ENCODE data around the gene HTRA1. TPM values are rescaled to one million over a fixed set of nuclear protein-coding genes. Genes with fewer than 3 reads are reported as not detected.

HTRA1 gene
- total RNA-seq, 2 experiments from 2014 or later, result not detected

- no peaks in the 10 kb centered on the region for H3K9me3 Mint-ChIP-seq (ENCODE audit: low read depth)
- POLR2A ChIA-PET, result no interaction called here
- no peak for DNase-seq
Measured at GRCh38 chr10:122427280-122427679, 34.1 kb upstream of the HTRA1 start.

GRCh38 chr10:122435212-122435827, 26.0 kb upstream of the HTRA1 start:
- peak; percentile 39 for ATAC-seq
- ChIA-PET POLR2A (no interaction called here), CTCF (interaction anchor here (0.6 to 4.3 kb wide), 45 partner anchors 9 to 286 kb away, joined by 3 to 87 read pairs (median 4); partner anchors contain the start of genes BTBD16, HTRA1 and PLEKHA1)
- DNase-seq, result no peak
- H3K27me3 Mint-ChIP-seq, result no peaks in the 10 kb centered on the region
- H3K4me1 Mint-ChIP-seq, result no peaks in the 10 kb centered on the region
- peaks cover 3% of the 10 kb centered on the region for H3K36me3 Mint-ChIP-seq (ENCODE audit: low read depth)
- intact Hi-C loops (cut with DNase I, micrococcal nuclease), result loop anchor here (1.0 to 10.0 kb wide), 7 partner anchors 61 to 291 kb away; partner anchors contain the start of gene PLEKHA1 (in 1 of the 2)
- H3K4me3 Mint-ChIP-seq, result no peak overlapping the region
- H3K27ac Mint-ChIP-seq, result no peak overlapping the region
- peaks cover 2% of the 10 kb centered on the region for H3K9me3 Mint-ChIP-seq (ENCODE audit: low read depth)

More at GRCh38 chr10:122427280-122427679, 34.1 kb upstream of the HTRA1 start:
- CTCF ChIA-PET, result no interaction called here
- intact Hi-C loops (cut with DNase I, micrococcal nuclease), result no loop called here
- no peak overlapping the region for H3K4me3 Mint-ChIP-seq
- H3K27me3 Mint-ChIP-seq, result no peaks in the 10 kb centered on the region
- no peak overlapping the region for H3K27ac Mint-ChIP-seq
- peaks cover 16% of the 10 kb centered on the region for H3K4me1 Mint-ChIP-seq
- peaks cover 22% of the 10 kb centered on the region for H3K36me3 Mint-ChIP-seq (ENCODE audit: low read depth)
- no peak for ATAC-seq

- Mint-ChIP-seq H3K4me3 (no peak overlapping the region), H3K36me3 (ENCODE audit: low read depth) (no peaks in the 10 kb centered on the region), H3K27me3 (peaks cover 2% of the 10 kb centered on the region), H3K9me3 (ENCODE audit: low read depth) (peaks cover 4% of the 10 kb centered on the region), H3K4me1 (no peaks in the 10 kb centered on the region), H3K27ac (no peak overlapping the region)
- ChIA-PET POLR2A (no interaction called here), CTCF (interaction anchor here (0.9 to 2.6 kb wide), 3 partner anchors 99 to 143 kb away, joined by 3 to 7 read pairs (median 5); no protein-coding TSS in a partner anchor)
- DNase-seq, result no peak
- no peak for ATAC-seq
- intact Hi-C loops (cut with DNase I, micrococcal nuclease), result no loop called here
Measured at GRCh38 chr10:122441961-122442360, 19.4 kb upstream of the HTRA1 start.

- ChIA-PET CTCF (no interaction called here), POLR2A (no interaction called here)
- Mint-ChIP-seq H3K9me3 (ENCODE audit: low read depth) (peaks cover 1% of the 10 kb centered on the region), H3K27me3 (peaks cover 6% of the 10 kb centered on the region), H3K27ac (no peak overlapping the region), H3K4me1 (no peaks in the 10 kb centered on the region), H3K4me3 (no peak overlapping the region), H3K36me3 (ENCODE audit: low read depth) (no peaks in the 10 kb centered on the region)
- DNase-seq (no peak), ATAC-seq (no peak)
- intact Hi-C loops (cut with DNase I, micrococcal nuclease), result no loop called here
Measured at GRCh38 chr10:122445469-122445868, 15.9 kb upstream of the HTRA1 start.

GRCh38 chr10:122445904-122446303, 15.4 kb upstream of the HTRA1 start:
- H3K36me3 Mint-ChIP-seq (ENCODE audit: low read depth), result no peaks in the 10 kb centered on the region
- H3K4me1 Mint-ChIP-seq, result no peaks in the 10 kb centered on the region
- H3K9me3 Mint-ChIP-seq (ENCODE audit: low read depth), result no peaks in the 10 kb centered on the region
- ChIA-PET CTCF (no interaction called here), POLR2A (no interaction called here)
- intact Hi-C loops (cut with DNase I, micrococcal nuclease), result no loop called here
- no peak for DNase-seq
- peaks cover 6% of the 10 kb centered on the region for H3K27me3 Mint-ChIP-seq
- no peak overlapping the region for H3K27ac Mint-ChIP-seq
- ATAC-seq, result no peak
- H3K4me3 Mint-ChIP-seq, result no peak overlapping the region

GRCh38 chr10:122446668-122447423, 14.5 kb upstream of the HTRA1 start:
- H3K27me3 Mint-ChIP-seq, result peaks cover 6% of the 10 kb centered on the region
- CTCF ChIA-PET, result interaction anchor here (1.0 kb wide), 1 partner anchor 12 kb away, joined by 4 read pairs; no protein-coding TSS in a partner anchor
- H3K4me3 Mint-ChIP-seq, result no peak overlapping the region
- ATAC-seq (no peak), DNase-seq (no peak)
- no peaks in the 10 kb centered on the region for H3K4me1 Mint-ChIP-seq
- H3K36me3 Mint-ChIP-seq (ENCODE audit: low read depth), result no peaks in the 10 kb centered on the region
- POLR2A ChIA-PET, result no interaction called here
- no peaks in the 10 kb centered on the region for H3K9me3 Mint-ChIP-seq (ENCODE audit: low read depth)
- H3K27ac Mint-ChIP-seq, result no peak overlapping the region
- intact Hi-C loops (cut with DNase I, micrococcal nuclease), result no loop called here

- H3K4me3 Mint-ChIP-seq, result no peak overlapping the region
- no peaks in the 10 kb centered on the region for H3K36me3 Mint-ChIP-seq (ENCODE audit: low read depth)
- DNase-seq (no peak), ATAC-seq (no peak)
- H3K27ac Mint-ChIP-seq, result no peak overlapping the region
- H3K4me1 Mint-ChIP-seq, result no peaks in the 10 kb centered on the region
- CTCF ChIA-PET, result no interaction called here
- intact Hi-C loops (cut with DNase I, micrococcal nuclease), result no loop called here
- H3K27me3 Mint-ChIP-seq, result peaks cover 9% of the 10 kb centered on the region
- no peaks in the 10 kb centered on the region for H3K9me3 Mint-ChIP-seq (ENCODE audit: low read depth)
- POLR2A ChIA-PET, result no interaction called here
Measured at GRCh38 chr10:122448600-122448999, 12.8 kb upstream of the HTRA1 start.

GRCh38 chr10:122449153-122449552, 12.2 kb upstream of the HTRA1 start:
- H3K27ac Mint-ChIP-seq, result no peak overlapping the region
- H3K9me3 Mint-ChIP-seq (ENCODE audit: low read depth), result no peaks in the 10 kb centered on the region
- DNase-seq (no peak), ATAC-seq (no peak)
- peaks cover 11% of the 10 kb centered on the region for H3K27me3 Mint-ChIP-seq
- H3K36me3 Mint-ChIP-seq (ENCODE audit: low read depth), result no peaks in the 10 kb centered on the region
- no peak overlapping the region for H3K4me3 Mint-ChIP-seq
- POLR2A ChIA-PET, result no interaction called here
- intact Hi-C loops (cut with DNase I, micrococcal nuclease), result no loop called here
- no peaks in the 10 kb centered on the region for H3K4me1 Mint-ChIP-seq
- CTCF ChIA-PET, result interaction anchor here (0.6 kb wide), 1 partner anchor 117 kb away, joined by 3 read pairs; no protein-coding TSS in a partner anchor

- POLR2A ChIA-PET, result no interaction called here
- no peak for DNase-seq
- Mint-ChIP-seq H3K4me3 (no peak overlapping the region), H3K27ac (no peak overlapping the region), H3K9me3 (ENCODE audit: low read depth) (no peaks in the 10 kb centered on the region), H3K27me3 (peaks cover 11% of the 10 kb centered on the region), H3K36me3 (ENCODE audit: low read depth) (no peaks in the 10 kb centered on the region), H3K4me1 (no peaks in the 10 kb centered on the region)
- intact Hi-C loops (cut with DNase I, micrococcal nuclease), result no loop called here
- CTCF ChIA-PET, result interaction anchor here (0.9 to 1.5 kb wide), 2 partner anchors 15 to 64 kb away, joined by 3 to 9 read pairs; no protein-coding TSS in a partner anchor
- ATAC-seq, result no peak
Measured at GRCh38 chr10:122450353-122450990, 10.9 kb upstream of the HTRA1 start.

GRCh38 chr10:122454071-122454470, 7.3 kb upstream of the HTRA1 start:
- Mint-ChIP-seq H3K9me3 (ENCODE audit: low read depth) (no peaks in the 10 kb centered on the region), H3K27me3 (peaks cover 19% of the 10 kb centered on the region), H3K27ac (no peak overlapping the region), H3K4me1 (no peaks in the 10 kb centered on the region), H3K4me3 (no peak overlapping the region), H3K36me3 (ENCODE audit: low read depth) (no peaks in the 10 kb centered on the region)
- intact Hi-C loops (cut with DNase I, micrococcal nuclease), result no loop called here
- POLR2A ChIA-PET, result no interaction called here
- ATAC-seq (no peak), DNase-seq (no peak)
- CTCF ChIA-PET, result interaction anchor here (0.6 to 1.6 kb wide), 4 partner anchors 87 to 280 kb away, joined by 3 to 4 read pairs (median 3); no protein-coding TSS in a partner anchor

GRCh38 chr10:122454603-122455080, 6.7 kb upstream of the HTRA1 start, which contains the start of gene ARMS2:
Gene ARMS2, plus strand, starts transcription at chr10:122454653. Its CDS starts 75 bp downstream, at chr10:122454728.
- H3K36me3 Mint-ChIP-seq (ENCODE audit: low read depth), result no peaks in the 10 kb centered on the region
- DNase-seq (no peak), ATAC-seq (no peak)
- H3K27ac Mint-ChIP-seq, result no peak within 1 kb of the TSS
- peaks cover 25% of the 10 kb centered on the region for H3K27me3 Mint-ChIP-seq
- H3K9me3 Mint-ChIP-seq (ENCODE audit: low read depth), result no peaks in the 10 kb centered on the region
- H3K4me3 Mint-ChIP-seq, result no peak within 1 kb of the TSS
- no peaks in the 10 kb centered on the region for H3K4me1 Mint-ChIP-seq
- intact Hi-C loops (cut with DNase I, micrococcal nuclease), result no loop called here
- POLR2A ChIA-PET, result no interaction called here
- CTCF ChIA-PET, result interaction anchor here (0.6 to 1.6 kb wide), 3 partner anchors 88 to 834 kb away, joined by 3 read pairs; no protein-coding TSS in a partner anchor
